OCI-LY7 (cell line): ENCODE results near the gene ALDOA. TPM values are rescaled to one million over a fixed set of nuclear protein-coding genes. Genes with fewer than 3 reads are reported as not detected.

Source experiments
- BruUV-seq: library from RNA; stranded (reverse); fragments of 400-500 nt; replicated peaks from 2 replicates; lab custom pipeline; 2021; lab: Mats Ljungman, UMichigan
- CTCF ChIA-PET: fragments of 300-600 bp; sonication (Branson Sonifier 250); formaldehyde crosslinking; loops from one replicate; lab custom pipeline; 2022; ENCODE audit warnings: antibody characterized with exemption; ENCODE audit not compliant: unreplicated experiment; lab: Charles Lee
- POLR2A ChIA-PET: fragments of 300-600 bp; sonication (Branson Sonifier 250); formaldehyde crosslinking; loops from one replicate; lab custom pipeline; 2022; ENCODE audit warnings: antibody characterized with exemption; lab: Charles Lee
- DNase-seq: peaks from one replicate; pipeline ENCODE4 v3.0.0-alpha.2; 2015; ENCODE audit warnings: low spot score
- H2AFZ ChIP-seq: fragments of 200-600 bp; sonication (generic), shearing (Covaris generic); 2 replicates; pipeline ENCODE4 v1.6.1; 2014; ENCODE audit warnings: mild to moderate bottlenecking, antibody characterized with exemption, low read length, moderate library complexity
- H3K27ac ChIP-seq: fragments of 200-600 bp; sonication (generic); 2 replicates; pipeline ENCODE4 v1.5.1; 2014; ENCODE audit warnings: mixed run types, low read depth, mild to moderate bottlenecking, moderate library complexity, low read length, inconsistent platforms; ENCODE audit not compliant: poor library complexity, severe bottlenecking
- H3K36me3 ChIP-seq: fragments of 200-600 bp; sonication (generic); 2 replicates; pipeline ENCODE4 v1.6.1; 2014; ENCODE audit warnings: mild to moderate bottlenecking, antibody characterized with exemption, low read length, moderate library complexity, mixed read lengths; ENCODE audit not compliant: insufficient read depth
- H3K4me1 ChIP-seq: fragments of 200-600 bp; sonication (generic); 2 replicates; pipeline ENCODE4 v1.5.1; 2014; ENCODE audit warnings: mild to moderate bottlenecking, low read length; ENCODE audit not compliant: insufficient read depth, poor library complexity, severe bottlenecking
- H3K4me2 ChIP-seq: fragments of 200-600 bp; sonication (generic); 2 replicates; pipeline ENCODE4 v1.6.1; 2014; ENCODE audit warnings: mild to moderate bottlenecking, low read length
- H3K4me3 ChIP-seq: fragments of 200-600 bp; sonication (generic); 2 replicates; pipeline ENCODE4 v1.5.1; 2014; ENCODE audit warnings: mild to moderate bottlenecking, low read depth, low read length; ENCODE audit not compliant: poor library complexity, severe bottlenecking
- H3K79me2 ChIP-seq: fragments of 200-600 bp; sonication (generic); 2 replicates; pipeline ENCODE4 v1.6.1; 2016; ENCODE audit warnings: low read depth, mild to moderate bottlenecking, low read length, moderate library complexity, mixed read lengths; ENCODE audit not compliant: insufficient read depth
- H3K9me2 ChIP-seq: fragments of 200-600 bp; sonication (generic); 2 replicates; pipeline ENCODE4 v1.6.1; 2016; ENCODE audit warnings: mild to moderate bottlenecking, low read length, mixed read lengths; ENCODE audit not compliant: insufficient read depth
- H3K9me3 ChIP-seq: fragments of 200-600 bp; sonication (generic); 2 replicates; pipeline ENCODE4 v1.6.1; 2014; ENCODE audit warnings: mild to moderate bottlenecking, mixed run types, low read length, mixed read lengths
- H4K20me1 ChIP-seq: fragments of 200-600 bp; sonication (generic); 2 replicates; pipeline ENCODE4 v1.6.1; 2014; ENCODE audit warnings: mild to moderate bottlenecking, antibody characterized with exemption, low read length, moderate library complexity, mixed read lengths; ENCODE audit not compliant: insufficient read depth
- EZH2phosphoT487 ChIP-seq: fragments of 200-600 bp; sonication (generic); IDR thresholded peaks from 2 replicates; pipeline ENCODE4 v1.6.1; 2018; ENCODE audit warnings: low read depth, borderline replicate concordance, mild to moderate bottlenecking, mixed run types, antibody characterized with exemption, low read length, moderate library complexity, mixed read lengths
- intact Hi-C: fragments of 100-400 bp; cut with micrococcal nuclease; formaldehyde crosslinking; loops from one replicate; pipeline ENCODE4 v1.10.0; 2022; ENCODE audit not compliant: unreplicated experiment
- total RNA-seq, 2 experiments: library from RNA; depleted of rRNA in 1 of 2; stranded (reverse); fragments of >200 nt in 1 of 2; shearing (Covaris generic) in 1 of 2; gene quantifications; 2 replicates each; pipeline ENCODE4 v1.2.3, GENCODE V29; 2014 to 2022
- TF ChIP-seq, protein P1 (sequence below): fragments of 200-600 bp; sonication (generic); conservative IDR thresholded peaks from 2 replicates; pipeline ENCODE4 v1.5.1; 2014; ENCODE audit warnings: mild to moderate bottlenecking, antibody characterized with exemption, low read length, moderate library complexity, mixed read lengths

Gene ALDOA
- total RNA-seq, 2 experiments from 2014 or later, result 809 to 1,029 TPM

DNA sequence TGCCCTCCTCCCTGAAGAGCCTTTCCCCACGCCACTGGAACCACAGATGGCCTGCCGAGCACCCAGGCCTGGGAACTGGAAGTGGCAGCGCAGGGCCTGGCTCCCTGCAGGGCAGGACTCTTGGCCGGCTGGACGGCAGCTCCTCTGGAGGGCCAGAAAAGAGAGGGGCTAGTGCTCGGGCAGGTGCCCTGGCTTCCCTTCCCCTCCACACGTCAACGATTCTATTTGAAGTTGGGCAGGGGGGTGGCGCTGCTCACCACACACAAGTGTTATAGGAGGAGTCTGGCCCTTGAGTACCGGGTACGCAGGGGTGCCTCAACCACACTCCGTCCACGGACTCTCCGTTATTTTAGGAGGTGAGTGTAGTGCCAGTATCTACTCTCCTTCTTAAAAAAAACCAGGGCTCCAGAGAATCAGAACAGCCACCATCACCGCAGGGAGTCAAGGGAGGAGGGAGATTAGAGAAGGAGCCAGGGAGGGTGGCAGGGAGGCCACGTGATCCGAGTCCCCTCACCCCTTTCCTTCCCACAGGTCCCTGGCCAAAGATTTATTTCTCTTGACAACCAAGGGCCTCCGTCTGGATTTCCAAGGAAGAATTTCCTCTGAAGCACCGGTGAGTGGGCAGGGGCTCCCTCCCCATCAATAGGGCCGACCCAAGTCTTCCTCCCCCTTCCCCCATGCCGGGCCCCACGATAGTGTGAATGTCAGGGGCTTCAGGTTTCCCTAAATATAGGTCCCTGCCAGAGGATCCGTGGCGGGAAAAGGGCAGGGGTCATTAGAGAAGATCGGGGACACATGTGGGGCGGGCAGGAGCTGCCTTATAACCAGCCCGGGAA, 1.4 kb upstream of the ALDOA start:
- intact Hi-C loops, result loop anchor here (10.0 kb wide), 1 partner anchor 291 kb away; the partner anchor contains the start of gene CD2BP2
- Histone ChIP-seq H3K4me3 (peak overlapping the region; percentile 99), H3K79me2 (peaks cover 42% of the 10 kb centered on the region), H3K36me3 (peaks cover 35% of the 10 kb centered on the region), H3K27ac (peak overlapping the region; percentile 86), H3K4me2 (peak overlapping the region; percentile 93), H2AFZ (peak overlapping the region; percentile 47; the same call in 1 of the 2 replicates), H3K9me2 (no peaks in the 10 kb centered on the region), H3K4me1 (peaks cover 32% of the 10 kb centered on the region), H4K20me1 (peaks cover 14% of the 10 kb centered on the region), H3K9me3 (no peaks in the 10 kb centered on the region)
- peak; percentile 87 for DNase-seq
- CTCF ChIA-PET, result interaction anchor here (0.6 to 1.2 kb wide), 3 partner anchors 9 to 633 kb away, joined by 4 to 14 read pairs (median 4); partner anchors contain the start of gene TBX6
- BruUV-seq, result TSS peak; percentile 36
- TF ChIP-seq, protein P1, sequence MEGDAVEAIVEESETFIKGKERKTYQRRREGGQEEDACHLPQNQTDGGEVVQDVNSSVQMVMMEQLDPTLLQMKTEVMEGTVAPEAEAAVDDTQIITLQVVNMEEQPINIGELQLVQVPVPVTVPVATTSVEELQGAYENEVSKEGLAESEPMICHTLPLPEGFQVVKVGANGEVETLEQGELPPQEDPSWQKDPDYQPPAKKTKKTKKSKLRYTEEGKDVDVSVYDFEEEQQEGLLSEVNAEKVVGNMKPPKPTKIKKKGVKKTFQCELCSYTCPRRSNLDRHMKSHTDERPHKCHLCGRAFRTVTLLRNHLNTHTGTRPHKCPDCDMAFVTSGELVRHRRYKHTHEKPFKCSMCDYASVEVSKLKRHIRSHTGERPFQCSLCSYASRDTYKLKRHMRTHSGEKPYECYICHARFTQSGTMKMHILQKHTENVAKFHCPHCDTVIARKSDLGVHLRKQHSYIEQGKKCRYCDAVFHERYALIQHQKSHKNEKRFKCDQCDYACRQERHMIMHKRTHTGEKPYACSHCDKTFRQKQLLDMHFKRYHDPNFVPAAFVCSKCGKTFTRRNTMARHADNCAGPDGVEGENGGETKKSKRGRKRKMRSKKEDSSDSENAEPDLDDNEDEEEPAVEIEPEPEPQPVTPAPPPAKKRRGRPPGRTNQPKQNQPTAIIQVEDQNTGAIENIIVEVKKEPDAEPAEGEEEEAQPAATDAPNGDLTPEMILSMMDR, result peak; percentile 78
- no peak for TF ChIP-seq EZH2phosphoT487
- POLR2A ChIA-PET, result interaction anchor here (0.6 to 2.3 kb wide), 6 partner anchors 9 to 1079 kb away, joined by 3 to 10 read pairs (median 4); partner anchors contain the start of genes LAT and TBX6

DNA sequence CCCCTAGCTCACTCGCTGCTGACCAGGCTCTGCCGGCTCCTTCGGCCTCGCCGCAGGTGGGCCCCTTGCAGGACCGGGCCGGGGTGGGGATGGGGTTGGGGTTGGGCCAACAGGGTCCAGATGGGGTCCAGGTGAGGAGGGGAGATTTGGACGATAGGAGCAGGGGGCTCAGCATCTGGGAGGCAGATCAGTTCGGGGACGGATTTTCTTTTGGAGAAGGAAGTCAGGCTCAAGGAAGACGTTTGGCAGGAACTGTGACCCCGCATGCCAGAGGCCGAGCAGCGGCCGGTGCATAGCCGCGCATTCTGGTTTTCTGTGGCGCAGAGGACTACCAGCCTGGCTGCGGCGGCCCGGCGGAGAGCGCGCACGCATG, 845 bp upstream of the ALDOA start:
- ChIA-PET CTCF (interaction anchor here (0.6 kb wide), 1 partner anchor 632 kb away, joined by 14 read pairs; no protein-coding TSS in a partner anchor), POLR2A (interaction anchor here (0.6 to 2.3 kb wide), 5 partner anchors 9 to 1080 kb away, joined by 3 to 10 read pairs (median 4); partner anchors contain the start of genes LAT, TAOK2 and TBX6)
- intact Hi-C loops, result loop anchor here (1.0 to 10.0 kb wide), 3 partner anchors 11 to 290 kb away; partner anchors contain the start of genes CD2BP2 and PPP4C
- Histone ChIP-seq H3K79me2 (peaks cover 44% of the 10 kb centered on the region), H3K9me2 (no peaks in the 10 kb centered on the region), H3K9me3 (no peaks in the 10 kb centered on the region), H2AFZ (peak overlapping the region; percentile 47; the same call in 1 of the 2 replicates), H3K4me2 (peak overlapping the region; percentile 93), H3K27ac (peak overlapping the region; percentile 86), H4K20me1 (peaks cover 14% of the 10 kb centered on the region), H3K4me1 (peaks cover 38% of the 10 kb centered on the region), H3K4me3 (peak overlapping the region; percentile 99), H3K36me3 (peaks cover 41% of the 10 kb centered on the region)
- BruUV-seq, result no TSS peak
- no peak for DNase-seq
- TF ChIP-seq EZH2phosphoT487, result no peak
- TF ChIP-seq, protein P1, result no peak
